GM12864 (cell line): Measurements from ENCODE around the gene MEIOC.
"Not testable (repeated sequence)": the region's sequence is repeated elsewhere in the genome, so short reads cannot be mapped to it uniquely, and the experiment has no call there.

Source experiments
- DNase-seq: peaks from one replicate; pipeline ENCODE4 v3.0.0-alpha.2; 2011; ENCODE audit warnings: low read depth
- H3K4me3 ChIP-seq: 2 replicates; pipeline ENCODE4 v1.5.1; 2011; ENCODE audit warnings: mild to moderate bottlenecking, low read depth, low read length, control low read depth
- CTCF ChIP-seq: IDR thresholded peaks from 2 replicates; pipeline ENCODE4 v1.5.1; 2011; ENCODE audit warnings: low read depth, mild to moderate bottlenecking, moderate library complexity, low read length, control low read depth, inconsistent platforms; ENCODE audit errors: missing control alignments

Gene MEIOC

DNA sequence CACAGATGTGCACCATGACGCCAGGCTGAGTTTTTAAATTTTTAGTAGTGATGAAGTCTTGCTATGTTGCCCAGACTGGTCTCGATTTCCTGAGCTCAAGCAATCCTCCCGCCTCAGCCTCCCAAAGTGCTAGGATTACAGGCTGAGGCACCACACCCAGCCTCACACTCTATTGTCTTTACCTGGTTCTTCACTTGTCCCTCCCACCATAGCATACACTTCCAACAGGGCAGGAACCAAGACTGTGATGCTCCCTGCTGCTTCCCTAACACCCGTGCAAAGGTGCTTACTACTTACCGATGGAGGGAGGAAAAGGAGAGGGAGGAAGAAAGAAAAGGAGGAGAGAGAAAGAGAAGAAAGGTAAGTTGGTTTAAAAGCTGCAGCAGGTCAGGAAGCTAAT, 41.4 kb upstream of the MEIOC start:
- TF ChIP-seq CTCF, result no peak
- no peak for DNase-seq
- H3K4me3 ChIP-seq, result no peak overlapping the region

GRCh38 chr17:44618652-44619051, 37.6 kb upstream of the MEIOC start:
- not testable (repeated sequence) for DNase-seq, H3K4me3 ChIP-seq

GRCh38 chr17:44623070-44623725, 33.1 kb upstream of the MEIOC start:
- no peak overlapping the region for H3K4me3 ChIP-seq
- no peak for TF ChIP-seq CTCF
- DNase-seq, result no peak

GRCh38 chr17:44627513-44628242, 28.6 kb upstream of the MEIOC start:
- DNase-seq, result no peak
- no peak for TF ChIP-seq CTCF
- no peak overlapping the region; the same call in 1 of the 2 replicates for H3K4me3 ChIP-seq

GRCh38 chr17:44628243-44629188, 27.8 kb upstream of the MEIOC start:
- TF ChIP-seq CTCF, result no peak
- H3K4me3 ChIP-seq, result peak overlapping the region; percentile 10
- DNase-seq, result peak; percentile 34

DNA sequence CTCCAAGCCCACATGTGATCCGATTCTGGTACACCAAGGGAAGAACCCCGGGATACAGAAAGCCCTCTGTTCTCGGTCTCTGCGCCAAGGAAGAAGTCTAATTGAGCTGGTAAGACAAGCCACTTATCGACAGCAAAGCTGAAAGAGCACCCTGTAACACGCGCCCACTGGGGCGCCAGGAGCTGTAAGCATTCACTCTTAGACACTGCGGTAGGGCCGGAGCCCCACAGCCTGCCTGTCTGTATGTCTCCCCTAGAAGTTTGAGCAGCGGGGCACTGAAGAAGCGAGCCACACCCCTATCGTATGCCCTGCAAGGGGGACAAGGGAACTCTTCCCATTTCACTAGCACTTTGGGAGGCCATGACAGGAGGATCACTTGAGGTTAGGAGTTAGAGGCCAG, 27.0 kb upstream of the MEIOC start:
- no peak for DNase-seq
- TF ChIP-seq CTCF, result no peak
- no peak overlapping the region for H3K4me3 ChIP-seq

GRCh38 chr17:44630703-44631102, 25.6 kb upstream of the MEIOC start:
- H3K4me3 ChIP-seq, result no peak overlapping the region
- DNase-seq, result no peak
- TF ChIP-seq CTCF, result no peak
